Mesendoderm (in vitro differentiated cells): Measurements from ENCODE around the gene PDE4D.
A peak's percentile ranks its signal among the peaks of the same experiment; 100 is the strongest.

ENCODE experiments used
- DNase-seq: peaks from one replicate; pipeline ENCODE4 v3.0.0; 2013
- H2AK5ac ChIP-seq: 2 replicates; pipeline ENCODE4 v1.6.1; 2013; ENCODE audit warnings: low read length, inconsistent platforms
- H2BK120ac ChIP-seq: 2 replicates; pipeline ENCODE4 v1.6.1; 2013; ENCODE audit warnings: low read depth, mild to moderate bottlenecking, low read length, moderate library complexity, mixed read lengths
- H2BK15ac ChIP-seq: replicated peaks from 2 replicates; pipeline ENCODE4 v1.6.1; 2013; ENCODE audit warnings: low read depth, mild to moderate bottlenecking, moderate library complexity
- H2BK5ac ChIP-seq: 2 replicates; pipeline ENCODE4 v1.6.1; 2013; ENCODE audit warnings: low read length, inconsistent platforms
- H3K18ac ChIP-seq: 2 replicates; pipeline ENCODE4 v1.6.1; 2013; ENCODE audit warnings: mild to moderate bottlenecking, low read length, mixed read lengths
- H3K23ac ChIP-seq: one replicate; pipeline ENCODE4 v1.6.1; 2013; ENCODE audit warnings: low read length
- H3K27ac ChIP-seq: 2 replicates; pipeline ENCODE4 v1.5.1; 2013; ENCODE audit warnings: low read depth, mild to moderate bottlenecking, inconsistent platforms, low read length, moderate library complexity
- H3K27me3 ChIP-seq: 2 replicates; pipeline ENCODE4 v1.6.1; 2013; ENCODE audit warnings: low read length, control low read depth, mild to moderate bottlenecking, inconsistent platforms; ENCODE audit not compliant: insufficient read depth, poor library complexity
- H3K36me3 ChIP-seq: 2 replicates; pipeline ENCODE4 v1.6.1; 2013; ENCODE audit warnings: low read length, inconsistent platforms; ENCODE audit not compliant: control insufficient read depth, insufficient read depth
- H3K4ac ChIP-seq: one replicate; pipeline ENCODE4 v1.6.1; 2013; ENCODE audit warnings: low read depth, mild to moderate bottlenecking, low read length, moderate library complexity
- H3K4me1 ChIP-seq: 2 replicates; pipeline ENCODE4 v1.6.1; 2013; ENCODE audit warnings: low read depth, low read length, inconsistent platforms; ENCODE audit not compliant: control insufficient read depth
- H3K4me2 ChIP-seq: 2 replicates; pipeline ENCODE4 v1.6.1; 2013; ENCODE audit warnings: low read length
- H3K4me3 ChIP-seq: 2 replicates; pipeline ENCODE4 v1.5.1; 2013; ENCODE audit warnings: mild to moderate bottlenecking, low read length
- H3K56ac ChIP-seq: one replicate; pipeline ENCODE4 v1.6.1; 2013; ENCODE audit warnings: low read length
- H3K79me1 ChIP-seq: 2 replicates; pipeline ENCODE4 v1.6.1; 2013; ENCODE audit warnings: low read length, inconsistent platforms
- H3K79me2 ChIP-seq: 2 replicates; pipeline ENCODE4 v1.6.1; 2013; ENCODE audit warnings: mild to moderate bottlenecking, low read length; ENCODE audit not compliant: control insufficient read depth, insufficient read depth
- H3K9ac ChIP-seq: 2 replicates; pipeline ENCODE4 v1.6.1; 2013; ENCODE audit warnings: low read length, inconsistent platforms
- H4K5ac ChIP-seq: one replicate; pipeline ENCODE4 v1.6.1; 2013; ENCODE audit warnings: low read length
- H4K8ac ChIP-seq: one replicate; pipeline ENCODE4 v1.6.1; 2013; ENCODE audit warnings: low read depth, mild to moderate bottlenecking, control low read depth, low read length, moderate library complexity
- WGBS: extraction: QIAGEN DNeasy Blood & Tissue Kit; methylation state at CpG from one replicate; pipeline ENCODE4 v1.1.7; 2013; ENCODE audit warnings: low lambda C conversion rate, missing lambda C conversion rate; ENCODE audit not compliant: insufficient coverage; ENCODE audit errors: extremely low coverage; 5-methylcytosine and 5-hydroxymethylcytosine counted together

PDE4D gene

GRCh38 chr5:59500014-59500413 lies 393.5 kb downstream of the PDE4D start:
- Histone ChIP-seq H2BK5ac (no peak overlapping the region), H3K27me3 (no peaks in the 10 kb centered on the region), H4K5ac (no peak overlapping the region), H4K8ac (no peak overlapping the region), H3K18ac (no peak overlapping the region), H2BK15ac (no peak overlapping the region), H2BK120ac (no peak overlapping the region), H3K36me3 (no peaks in the 10 kb centered on the region), H3K79me1 (no peaks in the 10 kb centered on the region), H2AK5ac (no peak overlapping the region), H3K56ac (no peak overlapping the region), H3K27ac (no peak overlapping the region), H3K79me2 (no peaks in the 10 kb centered on the region), H3K9ac (no peak overlapping the region), H3K4me3 (no peak overlapping the region), H3K4ac (no peak overlapping the region), H3K23ac (no peak overlapping the region), H3K4me1 (no peaks in the 10 kb centered on the region), H3K4me2 (no peak overlapping the region)
- no CpG with 5 or more reads among the region's 1 CpG for WGBS
- no peak for DNase-seq

- Histone ChIP-seq H3K4me3 (no peak overlapping the region), H2BK15ac (no peak overlapping the region), H2BK5ac (no peak overlapping the region), H2BK120ac (no peak overlapping the region), H4K8ac (no peak overlapping the region), H3K56ac (no peak overlapping the region), H3K79me1 (no peaks in the 10 kb centered on the region), H3K4me1 (no peaks in the 10 kb centered on the region), H3K27ac (no peak overlapping the region), H3K4me2 (no peak overlapping the region), H3K9ac (no peak overlapping the region), H3K36me3 (no peaks in the 10 kb centered on the region), H3K79me2 (no peaks in the 10 kb centered on the region), H3K18ac (no peak overlapping the region), H3K23ac (no peak overlapping the region), H3K27me3 (no peaks in the 10 kb centered on the region), H2AK5ac (no peak overlapping the region), H4K5ac (no peak overlapping the region), H3K4ac (no peak overlapping the region)
- no peak for DNase-seq
- WGBS = no CpG with 5 or more reads among the region's 1 CpG
Measured at GRCh38 chr5:59497207-59497606, 396.3 kb downstream of the PDE4D start.

- Histone ChIP-seq H3K4me2 (no peak overlapping the region), H4K8ac (no peak overlapping the region), H3K23ac (no peak overlapping the region), H3K27me3 (no peaks in the 10 kb centered on the region), H3K36me3 (no peaks in the 10 kb centered on the region), H4K5ac (no peak overlapping the region), H3K79me1 (no peaks in the 10 kb centered on the region), H3K27ac (no peak overlapping the region), H3K79me2 (no peaks in the 10 kb centered on the region), H3K4me3 (no peak overlapping the region), H2BK5ac (no peak overlapping the region), H3K4me1 (no peaks in the 10 kb centered on the region), H2BK120ac (no peak overlapping the region), H2BK15ac (no peak overlapping the region), H3K4ac (no peak overlapping the region), H3K56ac (no peak overlapping the region), H3K9ac (no peak overlapping the region), H2AK5ac (no peak overlapping the region), H3K18ac (no peak overlapping the region)
- no CpG with 5 or more reads among the region's 17 CpGs for WGBS
- peak; percentile 77 for DNase-seq
Measured at GRCh38 chr5:59496524-59497134, 396.9 kb downstream of the PDE4D start.

- H2BK15ac ChIP-seq = no peak overlapping the region
- no peak overlapping the region for H3K18ac ChIP-seq
- WGBS = no CpG with 5 or more reads among the region's 1 CpG
- no peak overlapping the region for H3K23ac ChIP-seq
- no peak overlapping the region for H3K27ac ChIP-seq
- no peak overlapping the region for H3K4me3 ChIP-seq
- no peak overlapping the region for H3K4ac ChIP-seq
- H2AK5ac ChIP-seq = no peak overlapping the region
- no peak overlapping the region for H2BK120ac ChIP-seq
- no peaks in the 10 kb centered on the region for H3K27me3 ChIP-seq
- H3K79me1 ChIP-seq = no peaks in the 10 kb centered on the region
- no peak overlapping the region for H4K5ac ChIP-seq
- peaks cover 2% of the 10 kb centered on the region for H3K4me1 ChIP-seq
- no peak overlapping the region for H3K4me2 ChIP-seq
- no peak overlapping the region for H3K56ac ChIP-seq
- no peak overlapping the region for H3K9ac ChIP-seq
- DNase-seq = peak; percentile 65
- no peak overlapping the region for H2BK5ac ChIP-seq
- no peaks in the 10 kb centered on the region for H3K79me2 ChIP-seq
- no peak overlapping the region for H4K8ac ChIP-seq
- no peaks in the 10 kb centered on the region for H3K36me3 ChIP-seq
Measured at GRCh38 chr5:59491945-59492344, 401.6 kb downstream of the PDE4D start.

GRCh38 chr5:59489551-59489950 lies 404.0 kb downstream of the PDE4D start:
- Histone ChIP-seq H3K79me2 (no peaks in the 10 kb centered on the region), H3K4ac (no peak overlapping the region), H2BK120ac (no peak overlapping the region), H4K8ac (no peak overlapping the region), H3K36me3 (no peaks in the 10 kb centered on the region), H2AK5ac (no peak overlapping the region), H2BK5ac (no peak overlapping the region), H3K18ac (no peak overlapping the region), H3K4me2 (no peak overlapping the region), H3K27me3 (no peaks in the 10 kb centered on the region), H4K5ac (no peak overlapping the region), H3K4me1 (peaks cover 2% of the 10 kb centered on the region), H3K4me3 (no peak overlapping the region), H3K56ac (no peak overlapping the region), H3K27ac (no peak overlapping the region), H3K23ac (no peak overlapping the region), H2BK15ac (no peak overlapping the region), H3K79me1 (no peaks in the 10 kb centered on the region), H3K9ac (no peak overlapping the region)
- no CpG with 5 or more reads among the region's 1 CpG for WGBS
- DNase-seq = no peak
